Measurements from ENCODE around the gene KRT86.

DNA sequence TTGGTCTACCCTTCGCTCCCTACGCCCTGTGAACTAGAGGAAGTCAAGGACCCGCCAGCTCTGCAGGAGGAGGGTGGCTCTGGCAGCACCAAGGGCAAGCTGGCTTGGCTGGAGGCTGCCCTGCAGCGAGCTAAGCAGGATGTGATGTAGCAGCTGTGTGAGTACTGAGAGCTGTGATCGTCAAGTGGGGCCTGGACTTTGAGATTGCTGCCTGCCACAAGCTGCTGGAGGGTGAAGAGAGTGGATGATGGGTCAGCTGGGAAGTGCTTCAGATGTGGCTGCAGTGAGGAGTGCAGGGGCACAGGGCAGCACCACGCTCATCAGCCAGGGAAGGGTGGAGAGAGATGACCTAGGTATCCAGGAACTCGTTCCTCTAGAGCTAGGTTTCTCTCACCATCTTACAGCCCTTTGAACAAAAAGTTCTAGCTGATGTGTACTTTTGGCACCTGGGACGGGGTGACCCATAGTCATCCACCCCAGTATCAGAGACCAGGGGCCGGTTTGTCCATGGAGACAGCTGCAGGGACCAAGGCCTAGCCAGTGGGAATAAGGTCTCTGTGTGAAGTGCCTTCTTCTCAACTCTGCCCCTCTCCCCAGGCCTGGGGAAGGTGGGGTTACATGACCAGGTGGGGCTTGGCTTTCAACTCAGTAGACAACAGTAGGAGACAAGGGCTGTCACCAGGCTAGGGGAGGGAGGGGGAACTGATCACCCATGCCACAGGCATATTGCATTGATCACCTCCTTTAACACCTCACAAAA lies 3.2 kb downstream of the KRT86 start:
- TF ChIP-seq, protein P1, sequence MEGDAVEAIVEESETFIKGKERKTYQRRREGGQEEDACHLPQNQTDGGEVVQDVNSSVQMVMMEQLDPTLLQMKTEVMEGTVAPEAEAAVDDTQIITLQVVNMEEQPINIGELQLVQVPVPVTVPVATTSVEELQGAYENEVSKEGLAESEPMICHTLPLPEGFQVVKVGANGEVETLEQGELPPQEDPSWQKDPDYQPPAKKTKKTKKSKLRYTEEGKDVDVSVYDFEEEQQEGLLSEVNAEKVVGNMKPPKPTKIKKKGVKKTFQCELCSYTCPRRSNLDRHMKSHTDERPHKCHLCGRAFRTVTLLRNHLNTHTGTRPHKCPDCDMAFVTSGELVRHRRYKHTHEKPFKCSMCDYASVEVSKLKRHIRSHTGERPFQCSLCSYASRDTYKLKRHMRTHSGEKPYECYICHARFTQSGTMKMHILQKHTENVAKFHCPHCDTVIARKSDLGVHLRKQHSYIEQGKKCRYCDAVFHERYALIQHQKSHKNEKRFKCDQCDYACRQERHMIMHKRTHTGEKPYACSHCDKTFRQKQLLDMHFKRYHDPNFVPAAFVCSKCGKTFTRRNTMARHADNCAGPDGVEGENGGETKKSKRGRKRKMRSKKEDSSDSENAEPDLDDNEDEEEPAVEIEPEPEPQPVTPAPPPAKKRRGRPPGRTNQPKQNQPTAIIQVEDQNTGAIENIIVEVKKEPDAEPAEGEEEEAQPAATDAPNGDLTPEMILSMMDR (IDR thresholded peaks at IDR 0.05; ENCODE audit: control extremely low read depth in 1 of 3, insufficient read depth in 1 of 3, low read depth in 1 of 3, low read length in 3 of 3) = no peak
- TF ChIP-seq MAX (IDR thresholded peaks at IDR 0.05) (no peak), POLR2AphosphoS5 (IDR thresholded peaks at IDR 0.05; ENCODE audit: low read depth, low read length) (no peak), EP300 (IDR thresholded peaks at IDR 0.05; ENCODE audit: borderline replicate concordance in 1 of 2, low read depth in 2 of 2, low read length in 2 of 2) (no peak), SP2 (IDR thresholded peaks at IDR 0.05; ENCODE audit: low read length) (no peak), TEAD4 (IDR thresholded peaks at IDR 0.05; ENCODE audit: low read depth, low read length) (no peak)
